Measurements from ENCODE around the gene WDR37. TPM values are rescaled to one million over a fixed set of nuclear protein-coding genes. Genes with fewer than 3 reads are reported as not detected.
"Not testable (repeated sequence)": the region's sequence is repeated elsewhere in the genome, so short reads cannot be mapped to it uniquely, and the experiment has no call there.

Gene WDR37
- total RNA-seq, 1 experiment from 2014 or later, result 5.6 TPM

DNA sequence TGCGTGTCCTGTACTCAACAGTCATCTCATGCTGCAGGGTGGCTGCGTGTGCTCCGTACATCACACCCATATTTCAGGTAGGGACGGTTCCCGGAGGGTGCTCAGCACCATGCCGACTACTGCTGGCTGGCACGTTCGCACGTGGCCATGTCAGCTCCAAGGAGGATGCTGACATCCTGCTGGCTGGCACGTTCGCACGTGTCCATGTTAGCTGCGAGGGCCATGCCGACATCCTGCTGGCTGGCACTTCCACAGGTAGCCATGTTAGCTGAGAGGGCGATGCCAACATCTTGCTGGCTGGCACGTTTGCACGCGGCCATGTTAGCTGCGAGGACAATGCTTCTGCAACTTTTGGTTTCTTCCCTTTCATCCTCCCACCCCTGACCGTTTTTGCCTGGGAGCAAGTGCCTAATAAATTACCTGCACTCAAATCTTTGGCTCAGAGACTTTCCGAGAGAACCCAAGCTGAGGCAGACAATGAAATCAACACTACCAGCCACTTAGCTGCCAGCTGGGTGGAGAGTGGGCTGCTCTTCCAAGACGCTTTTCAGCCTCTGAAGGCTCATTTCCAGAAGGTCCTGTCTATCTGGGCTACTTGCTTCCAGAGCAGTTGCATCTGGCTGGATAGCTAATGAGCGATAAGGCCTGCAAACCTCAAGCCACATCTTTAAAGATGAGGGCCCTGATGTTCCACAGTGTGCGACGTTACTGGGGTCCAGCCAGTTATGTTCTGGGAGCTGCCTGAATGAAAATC, 104.6 kb downstream of the WDR37 start:
- Histone ChIP-seq H3K4me3 (no peak overlapping the region), H3K27ac (no peak overlapping the region), H3K27me3 (no peaks in the 10 kb centered on the region), H3K4me1 (no peaks in the 10 kb centered on the region), H3K36me3 (no peaks in the 10 kb centered on the region), H3K9me3 (replicated peaks) (no peaks in the 10 kb centered on the region)
- no peak for DNase-seq

DNA sequence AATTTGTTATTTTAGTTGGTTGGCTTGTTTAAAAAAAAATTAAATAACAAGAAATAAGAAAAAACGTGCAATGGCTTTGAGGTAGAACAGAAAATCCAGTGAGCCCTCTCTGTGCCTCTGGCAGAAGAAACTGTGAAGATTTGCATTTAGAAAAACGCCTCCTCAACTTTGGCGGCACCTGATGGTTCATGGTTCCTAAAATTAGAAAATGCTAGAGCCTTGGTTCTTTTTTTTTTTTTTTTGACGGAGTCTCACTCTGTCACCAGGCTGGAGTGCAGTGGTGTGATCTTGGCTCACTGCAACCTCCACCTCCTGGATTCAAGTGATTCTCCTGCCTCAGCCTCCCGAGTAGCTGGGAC, 105.1 kb downstream of the WDR37 start:
- H3K27me3 ChIP-seq; DNase-seq; H3K36me3 ChIP-seq; H3K9me3 ChIP-seq (replicated peaks); H3K4me1 ChIP-seq; H3K4me3 ChIP-seq; H3K27ac ChIP-seq: not testable (repeated sequence)

DNA sequence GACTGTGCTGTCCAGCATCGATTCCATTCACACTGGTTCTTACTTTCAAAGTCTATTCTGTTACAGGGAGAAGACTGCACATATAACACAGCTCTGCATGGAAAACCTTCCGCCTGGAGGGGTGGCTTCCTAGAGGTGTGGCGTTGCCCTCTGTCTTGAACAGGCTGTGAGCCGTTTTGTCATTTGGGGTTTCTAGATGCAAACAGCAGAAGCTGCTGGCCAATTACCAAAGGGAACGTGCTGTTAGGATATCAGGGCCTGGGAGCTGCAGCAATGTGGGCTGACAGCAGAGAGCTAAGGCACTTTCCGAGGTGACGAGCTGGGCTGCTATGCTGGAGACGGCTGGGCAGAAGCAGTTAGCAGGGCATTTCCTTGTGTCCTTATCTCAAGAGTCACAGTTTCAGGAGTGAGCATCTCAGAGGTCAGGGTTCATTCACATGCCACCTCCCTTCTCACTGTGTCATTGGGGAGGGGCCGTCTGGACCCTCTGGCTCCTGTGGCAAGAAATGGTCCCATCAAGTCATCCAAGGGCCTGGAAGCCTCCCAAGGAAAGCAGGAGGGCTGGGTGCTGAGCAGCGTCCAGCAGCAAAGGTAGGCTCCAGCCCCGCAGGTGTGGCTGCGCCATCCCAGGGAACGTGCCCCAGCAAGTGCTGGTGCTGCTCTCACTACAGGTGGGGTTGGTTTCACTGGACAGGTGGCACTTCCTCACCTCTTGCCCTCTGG, 106.5 kb downstream of the WDR37 start:
- no peaks in the 10 kb centered on the region for H3K27me3 ChIP-seq
- no peaks in the 10 kb centered on the region for H3K4me1 ChIP-seq
- no peak for DNase-seq
- no peaks in the 10 kb centered on the region for H3K36me3 ChIP-seq
- H3K4me3 ChIP-seq, result no peak overlapping the region
- H3K9me3 ChIP-seq (replicated peaks), result no peaks in the 10 kb centered on the region
- no peak overlapping the region for H3K27ac ChIP-seq

DNA sequence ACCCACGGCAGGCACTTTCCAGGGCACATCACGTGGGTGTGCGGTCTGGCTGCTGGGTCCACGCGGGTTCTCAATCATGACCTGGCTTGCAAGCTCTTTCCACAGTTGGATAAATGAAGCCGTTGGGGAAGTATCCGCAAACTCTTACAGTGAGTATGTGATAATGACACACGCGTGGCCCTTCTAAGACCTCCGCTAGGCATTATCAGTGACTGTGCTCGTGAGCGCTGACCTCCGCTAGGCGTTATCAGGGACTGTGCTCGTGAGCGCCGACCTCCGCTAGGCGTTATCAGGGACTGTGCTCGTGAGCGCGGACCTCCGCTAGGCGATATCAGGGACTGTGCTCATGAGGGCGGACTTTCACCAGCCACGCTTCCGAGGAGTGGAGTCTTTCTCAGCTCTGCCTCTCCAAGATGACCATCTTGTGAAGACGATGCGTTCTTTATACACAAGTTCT, 107.0 kb downstream of the WDR37 start:
- no peak overlapping the region for H3K27ac ChIP-seq
- DNase-seq, result no peak
- H3K27me3 ChIP-seq, result no peaks in the 10 kb centered on the region
- H3K4me3 ChIP-seq, result no peak overlapping the region
- H3K9me3 ChIP-seq (replicated peaks), result no peaks in the 10 kb centered on the region
- no peaks in the 10 kb centered on the region for H3K4me1 ChIP-seq
- no peaks in the 10 kb centered on the region for H3K36me3 ChIP-seq

DNA sequence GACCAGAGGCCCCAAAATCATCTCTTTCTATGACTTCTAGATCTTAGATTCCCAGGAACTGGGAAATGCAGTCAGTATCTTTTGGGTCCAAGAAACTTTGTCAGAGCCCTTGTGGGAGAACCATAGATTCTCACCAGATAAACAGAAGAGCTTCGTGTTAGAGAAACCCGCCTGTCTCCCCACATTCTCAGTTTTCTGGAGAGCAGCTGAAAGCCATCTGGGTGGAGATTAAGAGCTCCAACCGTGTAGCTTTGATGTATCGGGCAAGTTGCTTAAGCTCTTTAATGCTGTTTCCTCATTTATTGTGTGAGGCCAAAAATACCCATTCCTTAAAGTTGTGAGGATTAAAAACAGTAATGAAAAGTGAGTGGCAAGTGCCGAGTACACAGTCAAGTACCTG, 107.6 kb downstream of the WDR37 start:
- Histone ChIP-seq H3K4me3 (no peak overlapping the region), H3K9me3 (replicated peaks) (no peaks in the 10 kb centered on the region), H3K27me3 (no peaks in the 10 kb centered on the region), H3K36me3 (no peaks in the 10 kb centered on the region), H3K27ac (no peak overlapping the region), H3K4me1 (no peaks in the 10 kb centered on the region)
- DNase-seq, result no peak

- Histone ChIP-seq H3K27me3 (no peaks in the 10 kb centered on the region), H3K36me3 (no peaks in the 10 kb centered on the region), H3K9me3 (replicated peaks) (no peaks in the 10 kb centered on the region), H3K4me1 (no peaks in the 10 kb centered on the region), H3K27ac (no peak overlapping the region), H3K4me3 (no peak overlapping the region)
- DNase-seq, result no peak
These were observed 110.1 kb downstream of the WDR37 start for GRCh38 chr10:1166101-1166827.

- no peaks in the 10 kb centered on the region for H3K27me3 ChIP-seq
- no peaks in the 10 kb centered on the region for H3K4me1 ChIP-seq
- no peaks in the 10 kb centered on the region for H3K36me3 ChIP-seq
- no peak overlapping the region for H3K27ac ChIP-seq
- H3K9me3 ChIP-seq (replicated peaks), result no peaks in the 10 kb centered on the region
- H3K4me3 ChIP-seq, result no peak overlapping the region
- DNase-seq, result no peak
These were observed 110.7 kb downstream of the WDR37 start for GRCh38 chr10:1166828-1167275.

- Histone ChIP-seq H3K27me3 (no peaks in the 10 kb centered on the region), H3K4me1 (no peaks in the 10 kb centered on the region), H3K36me3 (no peaks in the 10 kb centered on the region), H3K9me3 (replicated peaks) (no peaks in the 10 kb centered on the region), H3K4me3 (no peak overlapping the region), H3K27ac (no peak overlapping the region)
- no peak for DNase-seq
These were observed 112.6 kb downstream of the WDR37 start for GRCh38 chr10:1168763-1169162.

DNA sequence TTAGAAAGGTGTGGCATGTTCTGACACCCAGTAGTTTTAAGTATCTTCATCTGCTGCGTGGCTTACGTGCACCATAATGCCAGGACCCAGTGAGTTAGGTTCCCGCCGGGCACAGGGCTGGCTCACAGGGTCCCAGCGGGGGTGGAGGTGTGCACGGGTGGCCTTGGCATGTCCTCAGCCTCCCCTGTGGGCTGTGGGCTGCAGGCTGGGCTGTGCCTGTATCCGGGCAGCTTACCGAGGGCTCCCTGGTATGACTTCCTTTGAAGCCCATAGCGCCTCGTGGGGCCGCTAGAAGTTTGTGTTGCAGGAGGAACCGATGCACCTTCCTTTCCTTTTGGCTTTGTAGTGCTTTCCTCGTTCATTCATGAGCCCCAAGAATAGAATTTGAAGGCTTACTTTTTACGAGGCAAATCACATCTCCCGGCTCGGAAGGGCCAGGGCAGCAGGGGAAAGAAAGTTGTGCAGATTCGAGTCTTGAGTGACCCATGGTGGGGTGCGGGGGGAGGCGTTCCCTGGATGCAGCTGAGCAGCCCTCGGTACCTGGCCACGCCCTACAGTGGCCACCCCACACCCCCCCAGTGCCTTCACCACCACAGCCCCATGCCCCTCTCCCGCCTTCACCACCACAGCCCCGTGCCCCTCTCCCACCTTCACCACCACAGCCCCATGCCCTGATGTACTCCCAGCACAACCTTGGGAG, 113.2 kb downstream of the WDR37 start:
- no peaks in the 10 kb centered on the region for H3K36me3 ChIP-seq
- H3K4me1 ChIP-seq, result no peaks in the 10 kb centered on the region
- no peak overlapping the region for H3K27ac ChIP-seq
- H3K27me3 ChIP-seq, result no peaks in the 10 kb centered on the region
- H3K9me3 ChIP-seq (replicated peaks), result no peaks in the 10 kb centered on the region
- no peak overlapping the region for H3K4me3 ChIP-seq
- no peak for DNase-seq

GRCh38 chr10:1169981-1170866, 114.0 kb downstream of the WDR37 start:
- H3K36me3 ChIP-seq, result no peaks in the 10 kb centered on the region
- no peak overlapping the region for H3K4me3 ChIP-seq
- no peaks in the 10 kb centered on the region for H3K4me1 ChIP-seq
- H3K9me3 ChIP-seq (replicated peaks), result no peaks in the 10 kb centered on the region
- H3K27me3 ChIP-seq, result no peaks in the 10 kb centered on the region
- no peak for DNase-seq
- H3K27ac ChIP-seq, result no peak overlapping the region

- DNase-seq, result no peak
- no peaks in the 10 kb centered on the region for H3K4me1 ChIP-seq
- no peak overlapping the region for H3K27ac ChIP-seq
- H3K27me3 ChIP-seq, result no peaks in the 10 kb centered on the region
- H3K36me3 ChIP-seq, result no peaks in the 10 kb centered on the region
- no peaks in the 10 kb centered on the region for H3K9me3 ChIP-seq (replicated peaks)
- H3K4me3 ChIP-seq, result no peak overlapping the region
These were observed 114.6 kb downstream of the WDR37 start for GRCh38 chr10:1170867-1171180.

DNA sequence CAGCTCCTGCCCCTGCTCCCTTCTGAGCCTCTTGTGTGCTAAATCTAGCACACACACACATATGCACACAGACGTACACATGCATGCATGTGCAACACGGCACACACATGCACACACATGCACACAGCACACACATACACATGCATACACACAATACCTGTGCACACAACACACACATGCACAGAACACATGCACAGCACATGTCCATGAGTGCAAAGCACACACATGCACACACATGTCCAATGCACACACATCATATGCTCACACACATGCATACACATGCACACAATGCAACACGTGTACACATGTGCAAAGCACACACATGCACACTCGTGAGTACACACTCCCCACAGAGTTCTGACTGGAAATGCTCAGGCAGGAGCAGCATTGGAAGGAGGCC, 115.0 kb downstream of the WDR37 start:
- DNase-seq, result no peak
- Histone ChIP-seq H3K27ac (no peak overlapping the region), H3K36me3 (no peaks in the 10 kb centered on the region), H3K27me3 (no peaks in the 10 kb centered on the region), H3K4me3 (no peak overlapping the region), H3K9me3 (replicated peaks) (no peaks in the 10 kb centered on the region), H3K4me1 (no peaks in the 10 kb centered on the region)

GRCh38 chr10:1171586-1171985, 115.4 kb downstream of the WDR37 start:
- no peaks in the 10 kb centered on the region for H3K36me3 ChIP-seq
- no peak for DNase-seq

More at GRCh38 chr10:1171586-1171985, 115.4 kb downstream of the WDR37 start:
- Histone ChIP-seq H3K4me3 (no peak overlapping the region), H3K4me1 (no peaks in the 10 kb centered on the region), H3K27me3 (no peaks in the 10 kb centered on the region), H3K27ac (no peak overlapping the region), H3K9me3 (replicated peaks) (no peaks in the 10 kb centered on the region)

All from SJCRH30 (cell line).